K562 (cell line): ENCODE results near the gene ZNF644. TPM values are rescaled to one million over a fixed set of nuclear protein-coding genes. Genes with fewer than 3 reads are reported as not detected.

Source experiments
- ARID2 ChIP-seq: fragments of 450-650 bp; IDR thresholded peaks from 2 replicates; pipeline ENCODE4 v1.6.1; 2017; ENCODE audit warnings: antibody characterized with exemption, mild to moderate bottlenecking
- CCNT2 ChIP-seq: IDR thresholded peaks from 2 replicates; pipeline ENCODE4 v1.6.1; 2011; ENCODE audit warnings: borderline replicate concordance, low read depth, mild to moderate bottlenecking, moderate library complexity, mixed read lengths, low read length; ENCODE audit not compliant: insufficient read length; ENCODE audit errors: extremely low read depth
- CTCF ChIP-seq, 3 experiments: IDR thresholded peaks in 2 of 3; conservative IDR thresholded peaks in 1 of 3; 2 replicates each; pipeline ENCODE4 v1.5.1; 2011 to 2012; ENCODE audit warnings: low read length in 3 of 3, mild to moderate bottlenecking in 3 of 3, control low read depth in 2 of 3, improper control_type of control experiment in 1 of 3, inconsistent platforms in 1 of 3, low read depth in 1 of 3, mixed read lengths in 1 of 3, moderate library complexity in 1 of 3; ENCODE audit not compliant: insufficient read depth in 2 of 3
- HCFC1 ChIP-seq: IDR thresholded peaks from 2 replicates; pipeline ENCODE4 v1.6.1; 2012; ENCODE audit warnings: low read depth, low read length, improper control_type of control experiment
- HMBOX1 ChIP-seq: sonication (generic); IDR thresholded peaks from 2 replicates; pipeline ENCODE4 v1.6.1; 2016
- HMGN3 ChIP-seq: IDR thresholded peaks from 2 replicates; pipeline ENCODE4 v1.6.1; 2011; ENCODE audit warnings: borderline replicate concordance, low read depth, mild to moderate bottlenecking, mixed read lengths, low read length; ENCODE audit not compliant: insufficient read length; ENCODE audit errors: extremely low read depth
- KLF1 ChIP-seq: fragments of 450-650 bp; IDR thresholded peaks from 2 replicates; pipeline ENCODE4 v1.6.1; 2016; ENCODE audit warnings: missing genetic modification characterization, missing compliant biosample characterization
- MTA3 ChIP-seq: fragments of 450-650 bp; formaldehyde crosslinking; IDR thresholded peaks from 2 replicates; pipeline ENCODE4 v1.6.1; 2017; ENCODE audit warnings: mild to moderate bottlenecking, borderline replicate concordance
- NR2C1 ChIP-seq, 2 experiments: fragments of 450-650 bp; IDR thresholded peaks; 2 replicates each; pipeline ENCODE4 v1.6.1; 2017; ENCODE audit warnings: mild to moderate bottlenecking in 2 of 2, antibody characterized with exemption in 1 of 2, inconsistent platforms in 1 of 2, missing compliant biosample characterization in 1 of 2, missing genetic modification characterization in 1 of 2
- PHF20 ChIP-seq: fragments of 450-650 bp; IDR thresholded peaks from 2 replicates; pipeline ENCODE4 v1.6.1; 2018; ENCODE audit not compliant: partially characterized antibody
- PHF21A ChIP-seq: fragments of 450-650 bp; IDR thresholded peaks from 2 replicates; pipeline ENCODE4 v1.6.1; 2017; ENCODE audit warnings: low read depth, borderline replicate concordance
- PML ChIP-seq: IDR thresholded peaks from 2 replicates; pipeline ENCODE4 v1.6.1; 2012; ENCODE audit warnings: low read length, inconsistent platforms
- PTTG1 ChIP-seq: fragments of 450-650 bp; IDR thresholded peaks from 2 replicates; pipeline ENCODE4 v1.6.1; 2016; ENCODE audit warnings: low read depth, mild to moderate bottlenecking, missing genetic modification characterization, missing compliant biosample characterization
- TAF9B ChIP-seq: fragments of 450-650 bp; IDR thresholded peaks from 2 replicates; pipeline ENCODE4 v1.6.1; 2018; ENCODE audit warnings: mild to moderate bottlenecking; ENCODE audit not compliant: partially characterized antibody
- TAL1 ChIP-seq: fragments of 450-650 bp; IDR thresholded peaks from 2 replicates; pipeline ENCODE4 v1.6.1; 2016; ENCODE audit warnings: mild to moderate bottlenecking
- TEAD1 ChIP-seq, 2 experiments: fragments of 450-650 bp in 1 of 2; sonication (generic) in 1 of 2; formaldehyde crosslinking; IDR thresholded peaks; 2 replicates each; pipeline versions ENCODE4 v1.4.0 to v1.8.0; 2020 to 2022; ENCODE audit warnings: mild to moderate bottlenecking in 2 of 2, missing genetic modification reagents in 1 of 2
- ZNF316 ChIP-seq: fragments of 450-650 bp; IDR thresholded peaks from 2 replicates; pipeline ENCODE4 v1.6.1; 2016
- ZNF354B ChIP-seq: fragments of 250-450 bp; sonication (Bioruptor Pico); IDR thresholded peaks from 2 replicates; pipeline ENCODE4 v1.4.0; 2020
- ZNF778 ChIP-seq: fragments of 450-650 bp; formaldehyde crosslinking; IDR thresholded peaks from 2 replicates; pipeline ENCODE4 v1.4.0; 2020; ENCODE audit warnings: mild to moderate bottlenecking, moderate library complexity
- polyA plus RNA-seq, 8 experiments: library from polyadenylated mRNA; depleted of rRNA in 4 of 8; stranded (reverse) in 5 of 8; unstranded in 3 of 8; fragments of >200 nt; fragmentation: Nextera tagmentation in 2 of 8; fragmentation: Illumina TruSeq in 1 of 8; extraction: Ambion mirVana in 2 of 8; extraction: Trizol in 1 of 8; gene quantifications; 2 replicates each; pipeline versions ENCODE4 v1.2.1 to v1.2.3, GENCODE V29; 2011 to 2014; ENCODE audit warnings: inconsistent platforms in 1 of 8, missing spikeins in 1 of 8
- total RNA-seq, 7 experiments: library from RNA; depleted of rRNA in 6 of 7; stranded (reverse); fragments of >200 nt in 6 of 7; fragmentation: Illumina TruSeq in 2 of 7; extraction: Trizol in 2 of 7; gene quantifications; 2 replicates each; pipeline versions ENCODE4 v1.2.1 to v1.2.3, GENCODE V29; 2011 to 2021; ENCODE audit warnings: low replicate concordance in 1 of 7
- TF ChIP-seq, protein P1 (sequence below), 2 experiments: fragments of 450-650 bp; IDR thresholded peaks; 2 replicates each; pipeline ENCODE4 v1.6.1; 2018; ENCODE audit warnings: mild to moderate bottlenecking in 2 of 2, low read depth in 1 of 2; ENCODE audit not compliant: partially characterized antibody in 2 of 2
- TF ChIP-seq, protein P2 (sequence below): fragments of 250-450 bp; sonication (Bioruptor Pico); IDR thresholded peaks from 2 replicates; pipeline ENCODE4 v1.9.0; 2021; ENCODE audit warnings: mild to moderate bottlenecking

ZNF644 gene
- total and polyA plus RNA-seq, 9 of the 15 experiments (the other 6 are each of a cell fraction or from before 2014, with no cell fraction given): 25.3 to 71.4 (median 39.6) TPM

DNA sequence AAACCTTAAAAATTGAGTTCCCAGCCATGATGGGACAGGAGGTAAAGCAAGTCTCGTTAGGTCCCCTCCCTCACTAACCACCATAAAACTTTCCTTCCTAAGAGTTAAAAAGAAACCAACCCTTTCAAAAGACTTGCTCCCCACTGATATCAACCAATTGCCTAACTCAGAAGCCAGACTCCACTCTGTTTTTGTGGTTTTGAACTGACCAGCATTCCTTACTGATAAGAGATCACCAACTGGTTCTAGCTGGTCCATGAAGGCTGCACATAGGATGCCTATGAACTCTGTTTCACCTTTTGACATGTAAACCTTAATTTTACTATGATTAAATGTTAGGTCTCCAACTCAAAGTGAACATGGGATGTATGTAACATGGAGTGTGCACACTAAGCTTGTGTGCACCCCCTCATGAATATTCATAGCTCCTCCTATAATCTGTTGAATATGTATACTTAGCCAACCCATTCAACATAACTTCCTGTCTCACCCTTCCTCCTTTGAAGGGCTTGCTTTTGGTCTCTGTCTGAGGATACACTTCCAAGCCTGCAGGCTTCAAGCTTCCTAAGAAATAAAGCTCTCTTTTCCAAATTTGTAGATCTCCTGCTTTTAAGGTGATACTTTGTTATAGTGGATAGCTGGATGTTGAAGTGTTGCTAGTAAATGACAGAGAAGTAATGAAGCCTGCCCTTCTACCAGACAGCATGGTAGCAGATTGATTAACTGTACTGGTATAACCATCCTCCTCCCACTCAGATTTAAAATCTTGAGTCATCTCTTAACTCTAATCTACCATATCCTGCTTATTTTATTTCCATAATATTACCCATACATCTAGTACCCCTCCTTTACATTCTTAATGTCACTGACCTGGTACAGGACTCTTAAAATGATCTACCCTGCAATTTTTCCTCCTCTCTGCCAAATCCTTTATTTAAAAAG is 95.6 kb downstream of the ZNF644 start (continued):
- TF ChIP-seq ZNF316 (no peak), ZNF778 (CRISPR knock-in tag) (no peak), TAL1 (peak; percentile 56), PTTG1 (tag) (no peak), HMGN3 (no peak), PHF21A (no peak), HCFC1 (no peak), KLF1 (tag) (no peak), ZNF354B (CRISPR knock-in tag) (no peak), ARID2 (no peak), NR2C1 (IDR thresholded peaks at IDR 0.05) (no peak), NR2C1 (tag; IDR thresholded peaks at IDR 0.05) (no peak), TAF9B (no peak), PHF20 (no peak), CCNT2 (no peak), CTCF (IDR thresholded peaks at IDR 0.05 in 2 of 3, conservative IDR thresholded peaks at IDR 0.05 in 1 of 3; ENCODE audit: insufficient read depth in 2 of 3, low read depth in 1 of 3, low read length in 3 of 3) (no peak), PML (0 out of 2 replicates have a peak, but pooled peaks have one; percentile 28), TEAD1 (CRISPR knock-in tag; IDR thresholded peaks at IDR 0.05) (peak; percentile 77 to 78; a peak in 3 of 4 replicates), MTA3 (no peak), HMBOX1 (peak; percentile 97)
- TF ChIP-seq, protein P1, sequence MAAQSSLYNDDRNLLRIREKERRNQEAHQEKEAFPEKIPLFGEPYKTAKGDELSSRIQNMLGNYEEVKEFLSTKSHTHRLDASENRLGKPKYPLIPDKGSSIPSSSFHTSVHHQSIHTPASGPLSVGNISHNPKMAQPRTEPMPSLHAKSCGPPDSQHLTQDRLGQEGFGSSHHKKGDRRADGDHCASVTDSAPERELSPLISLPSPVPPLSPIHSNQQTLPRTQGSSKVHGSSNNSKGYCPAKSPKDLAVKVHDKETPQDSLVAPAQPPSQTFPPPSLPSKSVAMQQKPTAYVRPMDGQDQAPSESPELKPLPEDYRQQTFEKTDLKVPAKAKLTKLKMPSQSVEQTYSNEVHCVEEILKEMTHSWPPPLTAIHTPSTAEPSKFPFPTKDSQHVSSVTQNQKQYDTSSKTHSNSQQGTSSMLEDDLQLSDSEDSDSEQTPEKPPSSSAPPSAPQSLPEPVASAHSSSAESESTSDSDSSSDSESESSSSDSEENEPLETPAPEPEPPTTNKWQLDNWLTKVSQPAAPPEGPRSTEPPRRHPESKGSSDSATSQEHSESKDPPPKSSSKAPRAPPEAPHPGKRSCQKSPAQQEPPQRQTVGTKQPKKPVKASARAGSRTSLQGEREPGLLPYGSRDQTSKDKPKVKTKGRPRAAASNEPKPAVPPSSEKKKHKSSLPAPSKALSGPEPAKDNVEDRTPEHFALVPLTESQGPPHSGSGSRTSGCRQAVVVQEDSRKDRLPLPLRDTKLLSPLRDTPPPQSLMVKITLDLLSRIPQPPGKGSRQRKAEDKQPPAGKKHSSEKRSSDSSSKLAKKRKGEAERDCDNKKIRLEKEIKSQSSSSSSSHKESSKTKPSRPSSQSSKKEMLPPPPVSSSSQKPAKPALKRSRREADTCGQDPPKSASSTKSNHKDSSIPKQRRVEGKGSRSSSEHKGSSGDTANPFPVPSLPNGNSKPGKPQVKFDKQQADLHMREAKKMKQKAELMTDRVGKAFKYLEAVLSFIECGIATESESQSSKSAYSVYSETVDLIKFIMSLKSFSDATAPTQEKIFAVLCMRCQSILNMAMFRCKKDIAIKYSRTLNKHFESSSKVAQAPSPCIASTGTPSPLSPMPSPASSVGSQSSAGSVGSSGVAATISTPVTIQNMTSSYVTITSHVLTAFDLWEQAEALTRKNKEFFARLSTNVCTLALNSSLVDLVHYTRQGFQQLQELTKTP (IDR thresholded peaks at IDR 0.05; ENCODE audit: low read depth in 1 of 2, partially characterized antibody in 2 of 2): no peak
- TF ChIP-seq, protein P2, sequence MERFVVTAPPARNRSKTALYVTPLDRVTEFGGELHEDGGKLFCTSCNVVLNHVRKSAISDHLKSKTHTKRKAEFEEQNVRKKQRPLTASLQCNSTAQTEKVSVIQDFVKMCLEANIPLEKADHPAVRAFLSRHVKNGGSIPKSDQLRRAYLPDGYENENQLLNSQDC (CRISPR knock-in tag): no peak
